Progenitor cell of endocrine pancreas (in vitro differentiated cells): Measurements from ENCODE around the gene ZNF598. TPM values are rescaled to one million over a fixed set of nuclear protein-coding genes. Genes with fewer than 3 reads are reported as not detected.
"Not testable (repeated sequence)": the region's sequence is repeated elsewhere in the genome, so short reads cannot be mapped to it uniquely, and the experiment has no call there.

ENCODE experiments used
- DNase-seq: peaks from one replicate; pipeline ENCODE4 v3.0.0; 2021; ENCODE audit warnings: low spot score; ENCODE audit not compliant: unreplicated experiment
- H3K27ac Mint-ChIP-seq: 2 replicates; pipeline ENCODE4 v1.8.0; 2021; ENCODE audit warnings: mild to moderate bottlenecking, moderate library complexity, mixed read lengths
- H3K27me3 Mint-ChIP-seq: 2 replicates; pipeline ENCODE4 v1.8.0; 2021; ENCODE audit warnings: mixed read lengths
- H3K36me3 Mint-ChIP-seq: 2 replicates; pipeline ENCODE4 v1.8.0; 2022; ENCODE audit warnings: mixed read lengths; ENCODE audit not compliant: insufficient read depth
- H3K4me1 Mint-ChIP-seq: 2 replicates; pipeline ENCODE4 v1.8.0; 2021; ENCODE audit warnings: low read depth, mixed read lengths
- H3K4me3 Mint-ChIP-seq: 2 replicates; pipeline ENCODE4 v1.8.0; 2021; ENCODE audit warnings: low read depth, mild to moderate bottlenecking, moderate library complexity, mixed read lengths
- H3K9me3 Mint-ChIP-seq: 2 replicates; pipeline ENCODE4 v1.8.0; 2021; ENCODE audit warnings: low read depth, mixed read lengths
- total RNA-seq: library from RNA; stranded (reverse); gene quantifications from 2 replicates; pipeline ENCODE4 v1.2.1, GENCODE V29; 2021
- TF ChIP-seq, protein P1 (sequence below): fragments of 200-600 bp; sonication (generic); IDR thresholded peaks from one replicate; pipeline ENCODE4 v1.5.0; 2021; ENCODE audit warnings: antibody characterized with exemption, mild to moderate bottlenecking; ENCODE audit not compliant: unreplicated experiment

ZNF598 gene
- total RNA-seq, 1 donor from 2014 or later = 41.5 TPM

DNA sequence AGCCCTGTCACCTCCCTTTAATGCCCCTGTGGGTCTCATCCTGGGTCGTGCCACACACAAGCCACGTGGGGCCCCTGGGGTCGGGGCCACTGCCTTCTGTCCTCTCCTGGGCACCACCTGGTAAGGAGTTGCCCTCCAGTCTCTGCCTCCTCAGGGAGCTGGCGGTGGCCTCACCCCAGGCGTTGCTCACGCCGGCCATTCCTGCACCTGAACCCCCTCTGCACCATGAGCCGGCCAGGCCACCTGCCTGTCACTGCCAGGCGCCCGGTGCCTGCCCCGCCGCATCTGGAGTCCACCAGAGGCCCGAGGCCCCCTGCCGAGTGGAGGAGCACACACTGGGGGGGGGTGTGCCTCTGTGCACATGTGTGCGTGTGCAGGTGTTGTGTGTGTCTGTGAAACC is 27.5 kb upstream of the ZNF598 start:
- Mint-ChIP-seq H3K9me3 (no peaks in the 10 kb centered on the region), H3K27me3 (no peaks in the 10 kb centered on the region), H3K4me3 (no peak overlapping the region), H3K4me1 (peaks cover 5% of the 10 kb centered on the region), H3K27ac (no peak overlapping the region), H3K36me3 (no peaks in the 10 kb centered on the region)
- no peak for DNase-seq
- TF ChIP-seq, protein P1, sequence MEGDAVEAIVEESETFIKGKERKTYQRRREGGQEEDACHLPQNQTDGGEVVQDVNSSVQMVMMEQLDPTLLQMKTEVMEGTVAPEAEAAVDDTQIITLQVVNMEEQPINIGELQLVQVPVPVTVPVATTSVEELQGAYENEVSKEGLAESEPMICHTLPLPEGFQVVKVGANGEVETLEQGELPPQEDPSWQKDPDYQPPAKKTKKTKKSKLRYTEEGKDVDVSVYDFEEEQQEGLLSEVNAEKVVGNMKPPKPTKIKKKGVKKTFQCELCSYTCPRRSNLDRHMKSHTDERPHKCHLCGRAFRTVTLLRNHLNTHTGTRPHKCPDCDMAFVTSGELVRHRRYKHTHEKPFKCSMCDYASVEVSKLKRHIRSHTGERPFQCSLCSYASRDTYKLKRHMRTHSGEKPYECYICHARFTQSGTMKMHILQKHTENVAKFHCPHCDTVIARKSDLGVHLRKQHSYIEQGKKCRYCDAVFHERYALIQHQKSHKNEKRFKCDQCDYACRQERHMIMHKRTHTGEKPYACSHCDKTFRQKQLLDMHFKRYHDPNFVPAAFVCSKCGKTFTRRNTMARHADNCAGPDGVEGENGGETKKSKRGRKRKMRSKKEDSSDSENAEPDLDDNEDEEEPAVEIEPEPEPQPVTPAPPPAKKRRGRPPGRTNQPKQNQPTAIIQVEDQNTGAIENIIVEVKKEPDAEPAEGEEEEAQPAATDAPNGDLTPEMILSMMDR = no peak

DNA sequence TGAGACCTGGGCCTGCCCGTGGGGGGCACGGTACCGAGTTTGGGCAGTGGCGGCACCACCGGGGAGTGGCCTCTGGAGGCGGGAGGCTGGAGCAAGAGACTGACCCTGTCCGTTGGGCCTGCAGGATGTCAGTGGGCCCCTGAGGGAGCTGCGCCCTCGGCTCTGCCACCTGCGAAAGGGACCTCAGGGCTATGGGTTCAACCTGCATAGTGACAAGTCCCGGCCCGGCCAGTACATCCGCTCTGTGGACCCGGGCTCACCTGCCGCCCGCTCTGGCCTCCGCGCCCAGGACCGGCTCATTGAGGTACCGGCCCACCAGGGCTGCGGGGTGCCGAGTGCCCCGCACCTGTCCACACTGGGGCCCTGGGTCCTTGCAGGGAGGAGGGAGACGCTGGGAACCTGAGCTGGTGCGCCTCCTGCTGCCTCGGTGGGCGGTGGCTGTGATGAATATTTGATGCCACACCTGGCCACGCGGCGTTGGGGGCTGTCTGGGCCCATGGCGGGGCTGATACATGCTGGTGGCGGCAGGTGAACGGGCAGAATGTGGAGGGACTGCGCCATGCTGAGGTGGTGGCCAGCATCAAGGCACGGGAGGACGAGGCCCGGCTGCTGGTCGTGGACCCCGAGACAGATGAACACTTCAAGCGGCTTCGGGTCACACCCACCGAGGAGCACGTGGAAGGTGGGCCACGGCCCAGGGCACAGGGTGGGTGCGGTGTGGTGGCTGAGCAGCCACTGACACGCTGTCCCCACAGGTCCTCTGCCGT is 26.8 kb upstream of the ZNF598 start:
- no peaks in the 10 kb centered on the region for H3K36me3 Mint-ChIP-seq
- H3K27ac Mint-ChIP-seq = no peak overlapping the region
- DNase-seq = no peak

DNA sequence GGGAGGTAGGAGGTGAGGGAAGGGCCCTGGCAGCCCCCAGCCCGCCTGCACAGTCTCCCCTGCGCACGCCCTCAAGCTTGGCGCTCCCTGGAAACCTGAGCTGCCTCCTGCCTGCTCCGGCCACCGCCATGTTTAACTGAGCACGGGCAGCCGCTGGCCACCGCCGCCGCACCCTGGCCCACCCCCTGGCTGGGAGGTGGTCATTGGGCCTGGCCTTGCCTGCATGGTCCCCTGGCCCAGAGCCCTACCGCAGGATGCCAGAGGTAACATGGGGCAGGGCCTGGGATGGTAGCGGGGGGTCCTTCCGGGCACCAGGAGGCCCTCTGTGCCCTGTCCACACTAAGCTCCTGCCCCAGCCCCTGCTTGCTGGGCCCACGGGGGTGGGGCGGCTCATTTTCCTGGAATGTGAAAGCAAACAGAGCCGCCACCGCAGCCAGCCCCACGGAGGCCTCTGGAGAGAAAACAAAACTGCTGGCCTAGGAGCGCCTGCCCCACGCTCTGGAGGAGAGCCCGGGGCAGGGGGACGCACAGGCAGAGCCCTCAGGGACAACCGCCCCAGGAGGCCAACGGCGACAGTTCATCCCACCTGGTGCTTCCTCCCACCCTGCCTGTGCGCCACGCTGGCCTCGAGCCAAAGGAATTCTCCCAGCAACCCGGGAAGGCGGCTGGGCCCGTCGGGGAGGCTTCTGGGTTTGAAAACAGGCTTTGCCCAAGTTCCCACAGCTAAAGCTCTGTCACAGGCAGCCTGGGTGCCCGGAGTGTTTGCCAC is 26.0 kb upstream of the ZNF598 start:
- Mint-ChIP-seq H3K27me3 (no peaks in the 10 kb centered on the region), H3K36me3 (no peaks in the 10 kb centered on the region), H3K27ac (no peak overlapping the region)

More for the DNA sequence above, 26.8 kb upstream of the ZNF598 start:
- no peaks in the 10 kb centered on the region for H3K9me3 Mint-ChIP-seq
- no peaks in the 10 kb centered on the region for H3K27me3 Mint-ChIP-seq
- H3K4me1 Mint-ChIP-seq = peaks cover 5% of the 10 kb centered on the region
- no peak overlapping the region for H3K4me3 Mint-ChIP-seq
- TF ChIP-seq, protein P1 = no peak

DNA sequence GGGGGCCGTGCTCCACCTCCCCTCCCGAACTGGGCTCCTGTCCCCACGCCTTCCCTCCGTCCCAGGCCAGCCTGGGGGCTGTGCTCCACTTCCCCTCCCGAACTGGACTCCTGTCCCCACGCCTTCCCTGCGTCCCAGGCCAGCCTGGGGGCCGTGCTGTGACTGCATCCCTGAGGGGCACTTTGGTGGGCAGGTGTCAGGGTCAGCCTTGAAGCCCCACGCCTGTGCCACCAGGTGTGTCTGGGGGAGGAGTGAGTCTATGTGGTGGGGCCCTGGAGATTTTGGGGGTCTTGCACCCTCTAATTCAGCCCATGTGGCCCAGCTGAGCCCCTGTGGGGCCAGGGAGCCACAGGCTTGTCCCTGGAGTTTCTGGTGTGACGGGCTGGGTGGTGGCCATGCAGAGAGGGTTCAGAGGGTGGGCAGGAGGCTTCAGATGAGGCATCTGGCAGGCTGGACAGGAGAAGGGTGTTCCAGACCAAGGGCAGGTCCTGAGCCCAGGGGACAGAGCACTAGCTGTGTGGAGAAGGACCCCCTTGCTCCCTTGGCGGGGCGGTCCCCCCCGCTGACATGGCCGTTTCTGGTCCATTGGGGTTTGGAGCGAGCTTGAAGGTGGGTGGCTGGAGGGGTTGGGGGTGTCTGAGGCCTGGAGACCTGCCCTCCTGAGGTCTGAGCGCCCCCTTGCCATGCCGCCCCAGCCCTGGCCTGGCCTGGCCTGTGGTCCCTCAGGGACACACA is 25.2 kb upstream of the ZNF598 start:
- Mint-ChIP-seq H3K27ac (no peak overlapping the region), H3K9me3 (no peaks in the 10 kb centered on the region), H3K27me3 (no peaks in the 10 kb centered on the region), H3K4me3 (no peak overlapping the region), H3K36me3 (no peaks in the 10 kb centered on the region), H3K4me1 (peaks cover 5% of the 10 kb centered on the region)
- TF ChIP-seq, protein P1 = no peak
- no peak for DNase-seq

More for the DNA sequence above, 26.0 kb upstream of the ZNF598 start:
- H3K4me1 Mint-ChIP-seq = peaks cover 5% of the 10 kb centered on the region
- DNase-seq = no peak
- H3K9me3 Mint-ChIP-seq = no peaks in the 10 kb centered on the region
- TF ChIP-seq, protein P1 = no peak
- H3K4me3 Mint-ChIP-seq = no peak overlapping the region

DNA sequence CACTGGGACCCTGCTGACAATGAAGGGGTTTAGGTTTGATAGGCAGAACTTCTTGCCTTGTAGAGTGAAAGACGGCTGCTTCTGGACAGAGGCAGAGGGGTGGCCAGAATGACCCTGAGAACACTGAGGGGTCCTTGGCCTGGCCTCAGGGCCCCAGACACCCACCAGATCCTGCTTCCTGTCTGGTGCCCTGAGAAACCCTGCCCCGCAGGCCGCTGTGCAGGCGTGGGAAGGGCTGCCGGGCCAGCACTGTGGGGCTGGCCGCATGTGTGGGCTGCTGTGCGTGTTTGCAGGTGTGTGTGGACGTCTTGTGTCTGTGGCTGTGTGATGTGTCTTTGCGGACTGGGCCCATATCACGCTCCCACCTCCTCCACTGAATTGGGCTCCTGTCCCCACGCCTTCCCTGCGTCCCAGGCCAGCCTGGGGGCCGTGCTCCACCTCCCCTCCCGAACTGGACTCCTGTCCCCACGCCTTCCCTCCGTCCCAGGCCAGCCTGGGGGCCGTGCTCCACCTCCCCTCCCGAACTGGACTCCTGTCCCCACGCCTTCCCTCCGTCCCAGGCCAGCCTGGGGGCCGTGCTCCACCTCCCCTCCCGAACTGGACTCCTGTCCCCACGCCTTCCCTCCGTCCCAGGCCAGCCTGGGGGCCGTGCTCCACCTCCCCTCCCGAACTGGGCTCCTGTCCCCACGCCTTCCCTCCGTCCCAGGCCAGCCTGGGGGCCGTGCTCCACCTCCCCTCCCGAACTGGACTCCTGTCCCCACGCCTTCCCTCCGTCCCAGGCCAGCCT is 24.5 kb upstream of the ZNF598 start:
- not testable (repeated sequence) for H3K27ac Mint-ChIP-seq, H3K4me1 Mint-ChIP-seq, H3K4me3 Mint-ChIP-seq, DNase-seq, H3K36me3 Mint-ChIP-seq, H3K27me3 Mint-ChIP-seq, H3K9me3 Mint-ChIP-seq
